ENCODE data around the gene MAGI1.

DNA sequence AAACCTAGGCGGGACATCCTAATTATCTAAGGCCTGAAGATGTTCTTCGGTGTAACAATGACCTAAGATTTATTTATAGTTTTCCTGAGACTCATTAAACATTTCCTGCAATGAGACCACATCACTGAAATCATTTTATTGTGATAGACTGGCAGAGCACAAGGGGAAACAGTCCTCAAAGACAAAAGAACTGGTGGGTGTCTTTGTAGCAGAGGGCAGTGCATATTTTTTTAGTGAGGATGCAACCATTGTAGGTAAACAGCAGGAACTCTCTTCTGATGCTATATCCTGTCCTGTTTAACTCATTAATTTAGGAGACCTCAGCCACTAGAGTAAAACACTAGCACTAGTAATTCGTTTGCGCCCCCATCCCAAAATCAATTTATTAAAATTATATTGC is 100.0 kb downstream of the MAGI1 start:
- TF ChIP-seq, protein P1, sequence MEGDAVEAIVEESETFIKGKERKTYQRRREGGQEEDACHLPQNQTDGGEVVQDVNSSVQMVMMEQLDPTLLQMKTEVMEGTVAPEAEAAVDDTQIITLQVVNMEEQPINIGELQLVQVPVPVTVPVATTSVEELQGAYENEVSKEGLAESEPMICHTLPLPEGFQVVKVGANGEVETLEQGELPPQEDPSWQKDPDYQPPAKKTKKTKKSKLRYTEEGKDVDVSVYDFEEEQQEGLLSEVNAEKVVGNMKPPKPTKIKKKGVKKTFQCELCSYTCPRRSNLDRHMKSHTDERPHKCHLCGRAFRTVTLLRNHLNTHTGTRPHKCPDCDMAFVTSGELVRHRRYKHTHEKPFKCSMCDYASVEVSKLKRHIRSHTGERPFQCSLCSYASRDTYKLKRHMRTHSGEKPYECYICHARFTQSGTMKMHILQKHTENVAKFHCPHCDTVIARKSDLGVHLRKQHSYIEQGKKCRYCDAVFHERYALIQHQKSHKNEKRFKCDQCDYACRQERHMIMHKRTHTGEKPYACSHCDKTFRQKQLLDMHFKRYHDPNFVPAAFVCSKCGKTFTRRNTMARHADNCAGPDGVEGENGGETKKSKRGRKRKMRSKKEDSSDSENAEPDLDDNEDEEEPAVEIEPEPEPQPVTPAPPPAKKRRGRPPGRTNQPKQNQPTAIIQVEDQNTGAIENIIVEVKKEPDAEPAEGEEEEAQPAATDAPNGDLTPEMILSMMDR (IDR thresholded peaks at IDR 0.05), result no peak
- TF ChIP-seq EP300 (IDR thresholded peaks at IDR 0.05), result peak in 2 of 4 donors; percentile 5 to 9
